ENCODE measurements around the gene RNU6-1. TPM values are rescaled to one million over a fixed set of nuclear protein-coding genes. Genes with fewer than 3 reads are reported as not detected.

RNU6-1 gene
- not detected in 2 replicates for total RNA-seq

DNA sequence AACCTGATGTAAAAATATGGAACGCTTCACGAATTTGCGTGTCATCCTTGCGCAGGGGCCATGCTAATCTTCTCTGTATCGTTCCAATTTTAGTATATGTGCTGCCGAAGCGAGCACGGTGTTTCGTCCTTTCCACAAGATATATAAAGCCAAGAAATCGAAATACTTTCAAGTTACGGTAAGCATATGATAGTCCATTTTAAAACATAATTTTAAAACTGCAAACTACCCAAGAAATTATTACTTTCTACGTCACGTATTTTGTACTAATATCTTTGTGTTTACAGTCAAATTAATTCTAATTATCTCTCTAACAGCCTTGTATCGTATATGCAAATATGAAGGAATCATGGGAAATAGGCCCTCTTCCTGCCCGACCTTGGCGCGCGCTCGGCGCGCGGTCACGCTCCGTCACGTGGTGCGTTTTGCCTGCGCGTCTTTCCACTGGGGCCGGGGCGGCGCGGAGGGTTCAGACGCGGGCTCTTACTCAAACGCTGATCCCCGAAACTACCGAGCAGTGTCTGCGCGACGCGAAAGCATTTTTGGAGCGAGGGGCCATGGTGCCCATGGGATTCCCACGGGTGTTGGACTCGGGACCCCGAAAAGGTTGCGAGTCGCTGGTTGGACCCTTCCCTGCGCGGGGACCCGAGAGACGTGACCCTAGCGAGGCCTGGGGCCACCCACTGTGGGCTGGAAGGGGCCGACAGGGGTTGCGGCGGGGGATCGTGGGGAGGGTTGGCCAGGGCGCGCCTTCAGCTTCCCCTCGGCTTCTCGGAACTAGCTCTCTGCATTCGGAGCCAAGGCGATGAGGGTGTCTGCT is at the start of gene RNU6-1:
RNU6-1 (minus strand) TSS at position 117 of the 820 bp plus-strand sequence.

DNA sequence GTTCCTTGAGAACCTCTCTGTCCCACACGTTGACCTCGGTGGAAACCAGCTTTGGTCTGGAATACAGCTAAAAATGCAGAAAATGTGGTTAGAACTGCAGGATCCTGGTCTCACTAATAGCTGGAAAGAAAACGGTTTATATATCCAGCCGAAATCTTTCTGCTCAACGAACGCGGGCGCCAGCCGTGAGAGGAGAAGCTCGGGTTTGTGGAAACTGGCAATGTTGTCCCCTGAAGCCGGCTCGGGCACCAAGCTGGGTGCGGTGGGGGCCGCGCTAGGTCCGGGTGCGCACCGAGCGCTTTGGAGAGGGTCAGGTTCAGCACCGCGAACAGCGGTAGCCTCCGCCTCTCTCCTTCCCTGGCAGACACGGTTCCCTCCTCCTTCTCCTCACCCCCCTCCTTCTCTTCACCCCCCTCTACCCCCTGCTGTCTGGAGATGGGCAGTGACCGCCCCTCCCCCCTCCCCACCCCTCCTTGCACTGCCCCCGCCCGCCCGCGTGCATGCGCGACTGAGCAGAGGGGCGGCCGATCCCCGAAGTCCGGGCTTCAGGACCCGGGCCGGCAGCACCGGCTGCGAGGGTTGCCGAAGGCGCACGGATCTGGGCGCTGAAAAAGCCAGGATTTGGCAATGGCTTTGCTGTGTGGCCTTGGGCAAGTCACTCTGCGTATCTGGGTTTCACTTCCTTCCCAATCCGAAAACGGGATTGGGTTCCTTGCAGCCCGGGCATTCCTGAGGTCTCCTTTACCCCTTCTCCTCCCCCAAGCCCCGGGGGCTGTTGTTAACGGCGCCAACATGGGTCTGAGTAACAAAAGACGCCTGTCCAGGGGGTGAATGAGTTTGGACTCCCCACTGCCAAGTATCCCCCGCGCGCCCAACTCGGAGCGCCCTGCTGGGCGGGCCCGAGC is 14.6 kb downstream of the RNU6-1 start, which contains the start of gene SKOR1:
SKOR1 (plus strand) TSS at position 534 of the 905 bp plus-strand sequence; CDS start at position 628, 94 bp downstream.

Other genes with a start within 250 kb of the RNU6-1 start
- gene SKOR1, start 14.5 kb downstream of the RNU6-1 start, total RNA-seq, result 0.13 and 1.5 TPM in 2 replicates
- 7.4 and 11.9 TPM in 2 replicates for gene PIAS1, start 214.3 kb upstream of the RNU6-1 start, total RNA-seq